A673 (cell line): Measurements from ENCODE around the gene NUCKS1. TPM values are rescaled to one million over a fixed set of nuclear protein-coding genes. Genes with fewer than 3 reads are reported as not detected.

Source experiments
- BruUV-seq: library from RNA; stranded (reverse); fragments of 400-500 nt; replicated peaks from 2 replicates; lab custom pipeline; 2021; lab: Mats Ljungman, UMichigan
- CTCF ChIA-PET: fragments of 300-600 bp; sonication (Branson Sonifier 250); formaldehyde crosslinking; loops from one replicate; lab custom pipeline; 2022; ENCODE audit warnings: antibody characterized with exemption; lab: Charles Lee
- POLR2A ChIA-PET: fragments of 300-600 bp; sonication (Branson Sonifier 250); formaldehyde crosslinking; loops from one replicate; lab custom pipeline; 2022; ENCODE audit warnings: antibody characterized with exemption; ENCODE audit not compliant: low non-redundant PET; lab: Charles Lee
- DNase-seq: peaks from one replicate; pipeline ENCODE4 v3.0.0-alpha.2; 2015; ENCODE audit warnings: low spot score
- H3K27ac ChIP-seq: fragments of 200-600 bp; sonication (generic); 2 replicates; pipeline ENCODE4 v1.5.1; 2016; ENCODE audit warnings: mixed run types, low read depth, mild to moderate bottlenecking, mixed read lengths, antibody characterized with exemption, low read length; ENCODE audit not compliant: poor library complexity, severe bottlenecking
- H3K27me3 ChIP-seq: fragments of 200-600 bp; sonication (generic); replicated peaks from 2 replicates; pipeline ENCODE4 v1.6.1; 2017; ENCODE audit warnings: mixed run types, low read depth, mild to moderate bottlenecking, mixed read lengths, antibody characterized with exemption, low read length; ENCODE audit not compliant: insufficient read depth, poor library complexity
- H3K36me3 ChIP-seq: fragments of 200-600 bp; sonication (generic); 2 replicates; pipeline ENCODE4 v1.6.1; 2016; ENCODE audit warnings: mixed run types, mild to moderate bottlenecking, mixed read lengths, antibody characterized with exemption, low read length; ENCODE audit not compliant: insufficient read depth, poor library complexity, severe bottlenecking
- H3K4me1 ChIP-seq: fragments of 200-600 bp; sonication (generic); 2 replicates; pipeline ENCODE4 v1.6.1; 2017; ENCODE audit warnings: mixed run types, mild to moderate bottlenecking, mixed read lengths, antibody characterized with exemption, low read length; ENCODE audit not compliant: insufficient read depth, poor library complexity, severe bottlenecking
- H3K4me3 ChIP-seq: fragments of 200-600 bp; sonication (generic); 2 replicates; pipeline ENCODE4 v1.5.1; 2016; ENCODE audit warnings: low read depth, mixed run types, mild to moderate bottlenecking, mixed read lengths, low read length; ENCODE audit not compliant: poor library complexity, severe bottlenecking
- H3K9me3 ChIP-seq: fragments of 200-600 bp; sonication (generic); 2 replicates; pipeline ENCODE4 v1.6.1; 2016; ENCODE audit warnings: mixed run types, low read depth, mild to moderate bottlenecking, mixed read lengths, antibody characterized with exemption, low read length; ENCODE audit not compliant: poor library complexity, severe bottlenecking
- EZH2 ChIP-seq: fragments of 200-600 bp; sonication (generic); IDR thresholded peaks from 2 replicates; pipeline ENCODE4 v1.6.1; 2017; ENCODE audit warnings: borderline replicate concordance, low read depth, mild to moderate bottlenecking, mixed read lengths, antibody characterized with exemption, low read length; ENCODE audit not compliant: poor library complexity, severe bottlenecking
- intact Hi-C: fragments of 100-400 bp; cut with micrococcal nuclease; formaldehyde crosslinking; loops from one replicate; pipeline ENCODE4 v1.10.0; 2022; ENCODE audit not compliant: unreplicated experiment
- total RNA-seq: library from RNA; stranded (reverse); gene quantifications from 2 replicates; pipeline ENCODE4 v1.2.3, GENCODE V29; 2021
- TF ChIP-seq, protein P1 (sequence below): fragments of 300-800, 200-600 bp; sonication (generic); conservative IDR thresholded peaks from 2 replicates; pipeline ENCODE4 v1.5.1; 2017; ENCODE audit warnings: low read depth, mild to moderate bottlenecking, antibody characterized with exemption, low read length, moderate library complexity, mixed read lengths

Gene NUCKS1
- total RNA-seq, 1 experiment from 2014 or later = 437 TPM

DNA sequence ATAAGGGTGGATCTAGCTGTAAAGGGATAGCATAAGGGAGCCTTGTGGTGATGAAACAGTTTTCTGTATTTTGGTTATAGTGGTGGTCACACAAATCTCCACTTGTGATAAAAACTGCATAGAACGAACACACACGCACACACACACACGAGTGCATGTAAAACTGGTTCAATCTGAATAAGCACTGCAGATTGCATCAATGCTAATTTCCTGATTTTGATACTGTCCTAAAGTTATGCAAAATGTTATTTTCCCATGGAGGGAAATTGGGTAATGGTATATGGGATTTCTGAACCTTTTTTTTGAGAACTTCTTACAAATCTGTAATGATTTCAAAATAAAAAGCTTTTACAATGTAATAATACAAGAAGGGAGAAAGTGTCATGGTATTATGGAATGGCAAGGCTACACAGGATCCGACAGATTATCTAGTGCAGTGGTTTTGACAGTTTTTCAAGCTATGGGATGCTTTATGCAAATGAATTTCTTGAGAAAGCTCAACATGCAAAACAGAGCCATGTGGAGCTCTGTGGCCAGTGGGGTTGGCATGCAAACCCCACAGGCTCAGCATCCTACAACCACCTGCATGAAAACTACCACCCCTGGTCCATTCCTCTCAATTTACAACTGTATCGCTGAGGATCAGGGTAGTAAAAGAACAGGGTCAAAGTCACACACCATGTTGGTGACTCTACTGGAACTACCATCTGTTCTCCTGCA is 44.2 kb upstream of the NUCKS1 start:
- intact Hi-C loops = loop anchor here (5.0 kb wide), 1 partner anchor 313 kb away; no protein-coding TSS in a partner anchor
- Histone ChIP-seq H3K4me3 (no peak overlapping the region), H3K9me3 (no peaks in the 10 kb centered on the region), H3K27ac (no peak overlapping the region), H3K36me3 (no peaks in the 10 kb centered on the region), H3K27me3 (no peaks in the 10 kb centered on the region), H3K4me1 (no peaks in the 10 kb centered on the region)
- POLR2A ChIA-PET = no interaction called here
- TF ChIP-seq EZH2 = no peak
- TF ChIP-seq, protein P1, sequence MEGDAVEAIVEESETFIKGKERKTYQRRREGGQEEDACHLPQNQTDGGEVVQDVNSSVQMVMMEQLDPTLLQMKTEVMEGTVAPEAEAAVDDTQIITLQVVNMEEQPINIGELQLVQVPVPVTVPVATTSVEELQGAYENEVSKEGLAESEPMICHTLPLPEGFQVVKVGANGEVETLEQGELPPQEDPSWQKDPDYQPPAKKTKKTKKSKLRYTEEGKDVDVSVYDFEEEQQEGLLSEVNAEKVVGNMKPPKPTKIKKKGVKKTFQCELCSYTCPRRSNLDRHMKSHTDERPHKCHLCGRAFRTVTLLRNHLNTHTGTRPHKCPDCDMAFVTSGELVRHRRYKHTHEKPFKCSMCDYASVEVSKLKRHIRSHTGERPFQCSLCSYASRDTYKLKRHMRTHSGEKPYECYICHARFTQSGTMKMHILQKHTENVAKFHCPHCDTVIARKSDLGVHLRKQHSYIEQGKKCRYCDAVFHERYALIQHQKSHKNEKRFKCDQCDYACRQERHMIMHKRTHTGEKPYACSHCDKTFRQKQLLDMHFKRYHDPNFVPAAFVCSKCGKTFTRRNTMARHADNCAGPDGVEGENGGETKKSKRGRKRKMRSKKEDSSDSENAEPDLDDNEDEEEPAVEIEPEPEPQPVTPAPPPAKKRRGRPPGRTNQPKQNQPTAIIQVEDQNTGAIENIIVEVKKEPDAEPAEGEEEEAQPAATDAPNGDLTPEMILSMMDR = no peak
- no TSS peak for BruUV-seq
- CTCF ChIA-PET = interaction anchor here (1.1 kb wide), 1 partner anchor 183 kb away, joined by 4 read pairs; no protein-coding TSS in a partner anchor
- DNase-seq = no peak

DNA sequence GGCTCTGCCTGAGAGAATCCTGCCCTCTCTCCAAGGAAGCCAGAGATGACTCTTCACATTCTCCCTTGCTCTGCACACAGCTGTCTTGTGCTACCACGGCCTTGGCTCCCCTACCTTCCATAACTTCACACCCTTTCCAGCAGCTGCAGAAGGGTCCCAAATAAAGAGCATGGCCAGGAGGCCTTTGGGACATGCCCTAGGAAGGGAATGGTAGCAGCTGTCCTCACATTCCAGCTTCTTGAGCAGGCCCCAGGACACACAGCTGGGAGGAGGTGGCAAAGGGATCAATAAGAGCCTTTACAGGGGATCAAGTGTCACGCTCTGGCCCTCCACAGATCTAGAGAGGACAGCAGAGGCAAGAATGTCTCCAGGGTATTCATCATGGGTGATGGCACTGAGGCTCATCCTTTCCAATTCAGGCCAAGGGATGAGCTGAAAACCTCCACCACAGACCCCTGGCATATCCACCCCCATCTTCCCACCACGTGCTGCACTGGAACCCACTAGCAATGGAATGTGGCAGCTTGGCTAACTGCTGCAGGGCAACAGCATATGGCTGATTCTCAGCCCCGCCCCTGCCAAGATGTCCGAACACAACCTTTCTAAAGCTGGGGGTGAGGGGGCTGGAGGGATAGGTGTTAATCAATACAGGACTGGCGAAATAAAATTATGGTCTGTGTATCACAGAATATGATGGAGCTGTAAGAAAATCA is 43.1 kb upstream of the NUCKS1 start:
- Histone ChIP-seq H3K27ac (no peak overlapping the region), H3K27me3 (no peaks in the 10 kb centered on the region), H3K4me3 (no peak overlapping the region), H3K4me1 (no peaks in the 10 kb centered on the region), H3K9me3 (no peaks in the 10 kb centered on the region), H3K36me3 (no peaks in the 10 kb centered on the region)
- intact Hi-C loops = loop anchor here (5.0 kb wide), 1 partner anchor 314 kb away; no protein-coding TSS in a partner anchor
- TF ChIP-seq, protein P1 = no peak
- TF ChIP-seq EZH2 = no peak
- BruUV-seq = no TSS peak
- DNase-seq = no peak
- ChIA-PET POLR2A (no interaction called here), CTCF (interaction anchor here (2.0 kb wide), 1 partner anchor 184 kb away, joined by 47 read pairs; no protein-coding TSS in a partner anchor)

DNA sequence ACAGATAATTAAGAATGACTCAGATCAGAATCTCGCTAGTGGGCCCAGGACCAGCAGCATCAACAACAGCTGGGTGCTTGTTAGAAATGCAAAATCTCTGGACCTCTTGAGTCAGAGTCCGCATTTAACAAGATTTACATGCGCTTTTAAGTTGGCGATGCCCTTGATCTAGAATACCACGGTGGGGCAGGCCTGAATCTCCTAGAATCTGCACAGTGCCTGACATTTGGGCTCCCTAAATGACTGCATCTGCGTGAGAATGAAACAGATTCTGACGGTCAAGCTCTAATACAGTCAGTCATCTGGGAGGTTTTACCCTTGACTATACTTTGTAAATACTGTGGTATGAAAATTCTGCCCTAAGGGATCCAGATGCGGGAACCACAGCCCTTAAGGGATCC is 42.5 kb upstream of the NUCKS1 start:
- no peaks in the 10 kb centered on the region for H3K36me3 ChIP-seq
- no TSS peak for BruUV-seq
- CTCF ChIA-PET = interaction anchor here (1.0 to 2.0 kb wide), 3 partner anchors 115 to 314 kb away, joined by 4 to 47 read pairs (median 6); no protein-coding TSS in a partner anchor

More for the DNA sequence above, 42.5 kb upstream of the NUCKS1 start:
- intact Hi-C loops = loop anchor here (5.0 kb wide), 1 partner anchor 315 kb away; no protein-coding TSS in a partner anchor
- no peaks in the 10 kb centered on the region for H3K27me3 ChIP-seq
- POLR2A ChIA-PET = no interaction called here
- H3K27ac ChIP-seq = no peak overlapping the region
- TF ChIP-seq, protein P1 = no peak
- TF ChIP-seq EZH2 = no peak
- no peaks in the 10 kb centered on the region for H3K4me1 ChIP-seq
- H3K9me3 ChIP-seq = no peaks in the 10 kb centered on the region
- no peak overlapping the region for H3K4me3 ChIP-seq
- no peak for DNase-seq
